GDM1 (cell line): ENCODE results near the gene KIF26B.

Source experiments
- DNase-seq: peaks from one replicate; lab custom pipeline; 2025; lab: John Stamatoyannopoulos, UW

KIF26B gene

DNA sequence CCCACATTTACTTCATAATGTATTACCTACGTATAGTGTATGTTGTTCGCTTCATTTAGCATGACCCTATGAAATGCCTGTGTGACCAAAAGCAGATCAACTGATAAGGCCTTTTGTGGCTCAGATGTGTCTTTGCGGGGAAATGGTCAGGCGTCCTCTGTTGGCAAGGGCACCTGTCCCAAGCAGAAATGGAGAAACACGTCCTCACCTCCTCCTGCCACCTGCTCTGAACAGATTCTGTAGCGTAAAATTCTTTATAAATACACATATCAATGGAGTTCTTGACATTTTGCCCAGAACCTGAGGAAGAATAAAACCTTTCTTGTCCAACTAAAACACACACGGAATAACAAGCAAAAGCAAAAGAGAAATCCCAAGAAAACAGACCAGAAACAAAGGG lies 417.9 kb downstream of the KIF26B start:
- DNase-seq = no peak

DNA sequence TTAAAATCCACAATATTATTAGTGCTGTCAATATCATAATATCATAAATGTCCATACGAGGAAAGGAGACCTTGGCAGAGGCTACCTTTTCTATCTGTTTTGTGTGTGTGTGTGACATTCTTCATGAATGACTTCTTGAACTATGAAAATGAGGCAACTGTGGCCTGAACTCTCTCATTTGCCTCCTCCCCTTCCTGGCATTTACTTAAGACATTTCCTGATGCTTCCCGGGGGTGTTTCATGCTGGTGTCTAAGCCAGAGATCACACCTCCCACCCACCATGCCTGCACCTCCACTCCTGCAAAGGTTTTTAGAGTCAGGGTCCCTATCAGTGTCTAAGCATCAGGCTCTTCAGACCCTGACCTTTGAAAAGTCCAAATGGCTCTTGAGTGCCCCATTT lies 420.9 kb downstream of the KIF26B start:
- DNase-seq = no peak

DNA sequence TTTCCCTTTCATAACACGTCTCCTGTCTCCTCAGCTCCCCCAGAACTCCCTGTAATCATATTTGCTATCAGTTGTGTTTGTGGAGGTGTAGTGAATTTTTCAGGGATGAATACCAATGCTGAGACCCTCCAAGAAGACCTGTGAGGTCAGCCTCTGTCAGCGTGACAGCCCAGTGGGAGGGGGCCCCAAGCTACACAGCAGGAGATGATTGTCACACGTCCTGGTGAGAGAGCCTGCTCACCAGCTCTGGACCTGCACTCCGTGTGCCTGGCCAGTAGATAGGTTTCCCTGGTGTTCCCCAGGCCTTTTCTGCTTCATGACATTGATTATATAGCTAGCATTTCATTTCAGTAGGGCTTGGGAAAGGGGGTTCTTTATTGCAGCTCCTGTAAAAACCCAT lies 421.5 kb downstream of the KIF26B start:
- no peak for DNase-seq

DNA sequence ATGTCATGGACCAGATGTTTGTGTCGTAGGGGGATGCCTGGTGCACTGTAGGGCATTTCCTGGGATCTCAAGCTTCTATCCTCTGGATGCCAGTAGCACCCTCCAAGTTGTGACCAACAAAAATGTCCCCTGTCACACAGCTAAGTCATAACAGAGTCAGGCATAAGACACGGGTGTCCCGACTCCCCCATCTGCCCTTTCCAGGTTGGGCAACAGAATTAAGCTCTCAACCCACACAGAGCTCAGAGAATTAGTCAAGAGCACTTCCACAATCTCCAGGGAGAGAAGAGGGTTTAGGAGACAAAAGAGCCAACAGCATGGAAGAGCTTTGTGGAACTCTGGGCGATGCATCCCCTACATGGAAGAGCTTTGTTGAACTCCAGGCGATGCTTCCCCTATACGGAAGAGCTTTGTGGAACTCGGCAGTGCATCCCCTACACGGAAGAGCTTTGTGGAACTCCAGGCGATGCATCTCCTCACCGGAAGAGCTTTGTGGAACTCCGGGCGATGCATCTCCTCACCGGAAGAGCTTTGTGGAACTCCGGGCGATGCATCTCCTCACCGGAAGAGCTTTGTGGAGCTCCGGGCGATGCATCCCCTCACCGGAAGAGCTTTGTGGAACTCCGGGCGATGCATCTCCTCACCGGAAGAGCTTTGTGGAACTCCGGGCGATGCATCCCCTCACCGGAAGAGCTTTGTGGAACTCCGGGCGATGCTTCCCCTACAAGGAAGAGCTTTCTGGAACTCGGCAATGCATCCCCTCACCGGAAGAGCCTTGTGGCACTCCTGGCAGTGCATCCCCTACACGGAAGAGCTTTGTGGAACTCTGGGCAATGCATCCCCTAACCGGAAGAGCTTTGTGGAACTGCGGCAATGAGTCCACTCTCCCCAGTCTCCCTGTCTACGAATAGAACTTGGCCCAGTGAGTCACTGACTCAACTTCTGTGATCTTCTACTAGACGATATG lies 422.7 kb downstream of the KIF26B start:
- DNase-seq = no peak

DNA sequence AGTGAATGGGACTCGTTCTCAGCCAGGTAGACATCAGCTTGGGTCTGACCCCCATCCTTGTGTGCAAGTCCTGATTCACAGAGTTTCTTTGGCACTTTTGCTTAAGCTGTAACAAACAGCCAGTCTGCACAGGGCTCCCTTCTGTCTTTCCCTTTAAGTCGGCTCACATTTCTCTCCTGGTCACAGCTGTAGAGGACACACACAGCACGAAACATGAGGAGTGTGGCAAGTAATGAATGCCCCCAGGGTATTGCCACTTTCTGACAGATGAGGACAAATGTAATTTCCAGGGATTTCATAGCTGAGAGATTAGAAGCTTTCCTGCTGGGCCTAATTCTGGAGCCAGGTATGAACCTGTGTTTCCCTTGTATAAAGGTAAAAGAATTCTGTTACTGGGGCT lies 423.5 kb downstream of the KIF26B start:
- no peak for DNase-seq

DNA sequence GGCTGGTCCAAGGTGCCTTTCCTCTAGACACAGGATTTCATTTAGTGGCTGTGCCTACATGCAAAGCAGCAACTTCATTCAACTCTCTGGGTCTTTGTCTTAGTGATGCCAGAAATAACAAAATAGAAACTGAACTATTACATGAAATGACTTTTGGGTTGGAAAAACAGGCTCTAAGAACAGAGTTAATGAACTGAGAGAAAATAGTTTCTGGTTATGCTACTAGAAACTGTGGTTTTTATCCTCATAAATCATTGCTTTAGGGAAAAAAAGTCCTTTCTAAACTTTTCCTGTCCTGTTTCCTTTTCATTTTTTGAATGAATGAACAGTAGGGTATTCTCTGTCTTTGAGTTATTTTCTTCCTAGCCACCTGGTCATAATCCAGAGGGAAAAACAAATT lies 424.0 kb downstream of the KIF26B start:
- DNase-seq = no peak

DNA sequence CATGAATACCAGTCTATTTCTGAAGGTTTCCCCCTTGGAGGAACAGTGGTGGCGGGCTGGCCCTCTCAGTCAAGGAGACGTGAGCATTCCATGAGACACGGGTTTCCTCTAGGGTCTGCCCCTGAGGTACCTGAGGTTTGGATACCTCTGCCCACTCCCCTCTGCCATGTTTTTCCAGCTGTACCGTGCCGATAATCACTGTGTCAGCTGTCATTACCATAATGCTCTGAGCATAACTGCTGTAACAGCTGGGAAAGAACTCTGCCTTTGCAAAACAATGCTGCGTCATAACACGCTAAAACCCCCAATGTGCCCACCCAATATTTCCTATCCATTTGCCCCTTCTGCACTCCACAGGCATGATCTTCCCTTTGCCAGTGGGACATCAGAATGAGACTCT lies 425.1 kb downstream of the KIF26B start:
- no peak for DNase-seq

DNA sequence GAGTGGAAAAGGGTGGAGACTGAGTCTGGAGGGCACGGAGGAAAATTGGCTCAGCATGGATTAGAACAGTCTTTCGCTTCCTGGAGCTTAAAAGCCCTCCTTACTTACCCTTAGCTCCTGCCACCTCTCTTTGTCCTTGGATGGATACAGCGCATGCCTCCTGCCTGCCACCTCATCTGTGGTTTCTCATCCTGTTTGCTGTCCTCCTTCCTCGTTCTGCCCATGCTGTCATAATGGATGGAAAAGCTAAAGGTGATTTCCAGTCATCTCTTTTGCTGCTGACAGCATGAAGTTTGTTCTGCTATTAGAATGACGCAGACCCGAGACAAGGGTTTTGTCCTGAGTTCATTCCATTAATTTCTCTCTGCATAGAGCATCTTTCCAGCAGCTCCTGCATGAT lies 425.9 kb downstream of the KIF26B start:
- DNase-seq = no peak

DNA sequence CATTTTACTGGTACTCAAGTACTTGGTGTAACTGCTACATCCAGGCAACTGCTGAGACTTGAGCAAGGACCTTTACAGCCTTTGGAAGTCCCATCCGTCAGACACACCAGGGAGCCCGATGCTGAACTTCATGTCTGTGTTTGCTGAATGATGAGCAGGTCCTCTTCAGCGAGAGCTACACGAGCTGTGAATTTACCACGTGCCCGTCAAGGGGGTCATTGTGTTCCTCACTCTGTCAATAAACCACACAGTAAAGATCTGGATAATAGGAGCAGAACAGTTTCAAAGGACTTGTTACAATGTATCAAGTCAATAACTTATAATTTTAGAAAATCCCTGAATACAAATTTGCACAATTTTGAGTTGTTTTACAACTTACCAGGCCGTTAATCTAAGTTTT lies 427.2 kb downstream of the KIF26B start:
- DNase-seq = no peak

DNA sequence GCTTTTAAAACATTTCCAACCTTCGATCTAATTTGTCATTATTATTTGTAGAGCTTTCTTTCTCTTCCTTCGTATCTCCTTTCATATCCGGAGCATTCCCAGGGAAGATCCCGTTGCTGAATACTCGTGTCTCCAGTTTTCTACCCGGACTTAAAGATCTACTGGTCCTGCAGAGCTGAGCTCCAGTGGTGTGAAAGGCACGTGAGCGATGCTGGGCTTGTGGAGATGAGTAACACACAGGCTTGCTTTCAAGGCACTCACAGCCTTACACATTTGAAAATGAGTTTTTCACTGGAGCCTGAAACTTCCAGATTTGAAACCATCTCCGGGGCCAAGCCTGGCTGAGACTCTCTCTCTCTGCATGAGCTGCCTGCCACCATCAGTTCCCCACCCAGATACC lies 428.3 kb downstream of the KIF26B start:
- no peak for DNase-seq

DNA sequence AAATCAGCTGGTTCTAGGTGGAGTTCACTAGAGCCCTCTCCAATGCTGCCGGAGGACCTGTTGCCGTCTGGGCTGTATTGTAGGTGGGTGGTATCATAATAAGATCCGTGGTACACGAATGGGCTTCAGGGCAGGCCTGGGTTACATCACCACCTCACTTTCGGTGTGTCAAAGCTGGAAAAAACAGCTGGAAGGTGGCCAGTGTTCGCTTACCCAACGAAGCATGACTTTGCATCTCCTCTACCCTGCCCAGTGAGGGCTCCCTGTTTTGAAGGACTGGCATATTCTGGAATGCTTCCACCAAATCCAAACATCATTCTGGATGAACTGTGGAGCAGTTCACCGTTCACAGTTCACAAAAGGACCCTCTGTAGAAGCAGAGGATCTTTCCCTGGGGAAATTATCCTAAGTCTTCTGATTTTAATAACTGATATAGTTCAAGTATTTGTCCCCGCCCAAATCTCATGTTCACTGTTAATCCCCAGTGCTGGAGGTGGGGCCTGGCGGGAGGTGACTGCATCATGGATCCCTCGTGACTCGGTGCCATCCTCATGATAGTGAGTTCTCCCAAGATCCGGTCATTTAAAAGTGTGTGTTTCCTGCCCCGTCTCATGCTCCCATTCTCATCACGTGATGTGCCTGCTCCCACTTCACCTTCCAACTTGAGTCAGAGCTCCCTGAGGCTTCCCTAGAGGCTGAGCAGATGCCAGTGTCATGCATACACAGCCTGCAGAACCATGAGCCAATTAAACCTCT lies 429.0 kb downstream of the KIF26B start:
- no peak for DNase-seq

DNA sequence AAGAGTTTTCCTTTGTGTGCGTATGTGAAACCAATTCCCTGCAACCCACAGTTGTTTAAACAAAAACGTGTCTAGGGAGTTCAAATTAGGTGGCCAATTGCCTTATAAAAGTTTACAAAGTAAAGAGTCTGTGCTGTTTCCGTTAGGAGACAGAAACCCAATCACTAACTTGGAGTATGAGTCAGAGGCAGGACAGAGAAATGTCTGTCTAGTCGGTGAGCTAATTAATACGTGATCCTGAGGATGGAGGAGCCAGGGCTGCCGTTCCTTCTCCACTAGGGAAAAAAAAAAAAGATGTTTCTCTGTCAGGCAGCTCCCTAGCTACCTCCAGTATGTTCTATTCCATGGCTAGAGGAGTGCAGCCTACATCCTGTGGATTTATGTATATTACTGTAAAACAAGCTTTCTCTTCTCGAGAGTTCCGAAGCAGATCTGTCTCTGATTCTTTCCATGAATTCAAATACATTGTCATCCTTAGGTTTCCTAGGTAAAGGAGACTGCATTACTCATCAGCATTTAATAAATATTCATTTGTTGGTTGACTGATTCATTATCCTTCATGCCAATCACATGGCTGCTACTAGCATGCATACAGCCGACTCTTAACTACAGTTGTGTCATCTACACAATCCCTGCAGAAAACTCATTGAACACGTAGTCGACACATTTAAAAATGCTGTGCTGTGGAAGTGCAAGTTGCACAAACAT lies 430.6 kb downstream of the KIF26B start:
- no peak for DNase-seq

DNA sequence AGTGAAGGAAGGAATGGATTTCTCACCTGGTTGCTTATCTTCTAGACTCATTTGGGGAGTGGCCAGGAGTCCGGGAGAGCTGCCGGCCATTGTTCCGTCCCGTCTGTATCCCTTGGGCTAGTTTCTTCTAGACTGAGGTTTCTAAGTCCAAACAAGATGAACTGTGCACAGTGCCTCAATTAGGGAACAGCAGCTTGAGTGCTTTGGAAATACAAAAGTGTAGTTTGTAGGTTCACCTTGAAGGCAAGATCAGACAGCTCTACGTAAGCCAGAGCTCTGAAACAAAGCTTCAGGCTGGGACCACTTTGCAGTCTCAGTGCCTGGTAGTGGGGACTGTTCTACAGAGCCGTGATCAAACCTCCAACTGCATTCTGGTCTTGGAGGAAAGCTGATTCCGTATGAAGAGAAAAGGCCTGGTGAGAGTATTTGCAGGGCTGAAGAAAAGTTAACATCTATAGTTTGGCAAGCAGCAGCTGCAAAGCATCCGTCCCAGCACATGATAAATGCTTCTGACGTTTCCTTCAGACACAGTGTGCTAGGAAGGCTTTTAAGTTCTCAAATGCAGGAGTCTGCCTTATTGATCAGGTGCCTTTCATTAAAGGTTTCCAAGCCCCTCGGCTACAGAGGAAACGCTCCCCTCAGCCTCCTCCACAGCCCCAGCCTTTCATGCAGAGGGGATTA lies 432.8 kb downstream of the KIF26B start:
- DNase-seq = no peak

DNA sequence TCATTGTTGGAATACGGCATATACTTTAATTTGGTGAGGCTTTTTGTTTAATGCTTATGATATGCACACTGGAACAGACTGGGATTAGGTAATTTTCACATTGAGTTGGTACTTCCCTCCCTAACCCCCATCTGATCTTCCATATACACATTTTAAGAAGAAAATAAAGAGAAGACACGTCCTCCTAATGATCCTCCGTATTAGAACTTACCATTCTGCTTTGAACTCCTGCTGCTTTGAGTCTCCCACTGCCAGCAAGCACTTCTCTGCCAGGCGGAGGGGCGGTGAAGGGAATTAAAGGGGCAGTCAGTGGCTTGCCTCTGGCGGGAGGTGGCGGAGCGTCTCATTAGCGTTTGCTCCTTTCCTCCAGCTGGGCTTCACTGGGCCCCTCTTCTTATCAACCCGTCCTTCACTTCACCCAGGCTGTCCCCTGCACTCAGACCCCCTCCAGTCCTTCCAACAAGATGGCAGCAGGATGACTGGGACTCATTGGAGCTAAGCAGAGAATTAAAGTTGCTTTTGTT lies 433.4 kb downstream of the KIF26B start:
- DNase-seq = no peak

DNA sequence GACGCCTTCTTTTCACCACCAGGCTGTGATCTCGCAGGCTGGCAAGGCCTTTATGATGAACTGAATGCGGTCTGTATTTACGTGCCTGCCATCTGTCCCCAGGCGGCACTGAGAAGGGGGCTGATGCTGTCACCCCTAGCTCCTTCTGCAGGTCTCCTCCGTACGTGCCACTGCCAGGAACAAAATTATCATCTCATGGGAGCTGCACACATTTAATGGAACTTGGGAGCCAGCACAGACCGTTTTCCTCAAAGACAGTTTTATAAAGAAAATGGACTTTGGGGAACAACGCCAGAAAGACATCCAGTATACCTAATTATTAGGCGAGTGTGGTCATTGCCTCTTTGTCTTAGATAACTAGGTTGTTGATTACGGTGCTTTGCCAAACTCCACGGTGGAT lies 434.5 kb downstream of the KIF26B start:
- DNase-seq = no peak

DNA sequence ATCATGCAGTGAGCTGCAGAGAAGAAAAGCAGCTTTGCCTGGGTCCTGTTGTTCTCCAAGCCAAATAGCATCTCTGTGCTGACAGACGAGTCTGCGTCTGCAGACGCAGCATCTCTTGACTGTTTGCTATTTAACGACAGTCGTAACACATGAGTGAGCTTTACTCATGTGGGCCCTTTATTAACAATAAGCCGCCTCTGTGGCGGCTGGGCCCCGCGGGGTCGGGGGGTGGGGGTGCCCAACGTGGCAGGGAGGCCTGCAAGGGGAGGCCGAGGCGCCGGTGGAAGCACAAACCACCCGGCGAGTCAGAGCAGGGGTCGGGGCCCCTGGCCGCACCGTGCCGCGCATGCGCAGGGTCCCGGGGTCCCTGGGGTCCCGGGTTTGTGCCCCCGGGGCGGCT lies 435.1 kb downstream of the KIF26B start:
- no peak for DNase-seq

DNA sequence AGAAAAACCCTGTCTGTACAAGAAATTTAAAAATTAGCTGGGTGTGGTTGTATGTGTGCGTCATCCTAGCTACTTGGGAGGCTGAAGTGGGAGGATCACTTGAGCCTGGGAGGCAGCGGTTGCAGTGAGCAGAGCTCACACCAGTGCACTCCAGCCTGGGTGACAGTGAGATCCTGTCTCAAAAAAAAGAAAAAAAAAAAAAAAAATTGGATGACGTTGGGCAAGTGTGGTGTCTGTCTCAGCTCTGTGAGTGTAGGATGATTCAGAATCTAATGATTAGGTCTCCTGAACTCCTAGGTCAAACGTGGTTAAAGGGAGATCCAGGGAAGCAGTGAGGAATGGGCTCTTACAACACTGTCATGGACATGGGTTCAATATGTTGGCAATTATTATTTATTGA lies 435.9 kb downstream of the KIF26B start:
- DNase-seq = no peak

DNA sequence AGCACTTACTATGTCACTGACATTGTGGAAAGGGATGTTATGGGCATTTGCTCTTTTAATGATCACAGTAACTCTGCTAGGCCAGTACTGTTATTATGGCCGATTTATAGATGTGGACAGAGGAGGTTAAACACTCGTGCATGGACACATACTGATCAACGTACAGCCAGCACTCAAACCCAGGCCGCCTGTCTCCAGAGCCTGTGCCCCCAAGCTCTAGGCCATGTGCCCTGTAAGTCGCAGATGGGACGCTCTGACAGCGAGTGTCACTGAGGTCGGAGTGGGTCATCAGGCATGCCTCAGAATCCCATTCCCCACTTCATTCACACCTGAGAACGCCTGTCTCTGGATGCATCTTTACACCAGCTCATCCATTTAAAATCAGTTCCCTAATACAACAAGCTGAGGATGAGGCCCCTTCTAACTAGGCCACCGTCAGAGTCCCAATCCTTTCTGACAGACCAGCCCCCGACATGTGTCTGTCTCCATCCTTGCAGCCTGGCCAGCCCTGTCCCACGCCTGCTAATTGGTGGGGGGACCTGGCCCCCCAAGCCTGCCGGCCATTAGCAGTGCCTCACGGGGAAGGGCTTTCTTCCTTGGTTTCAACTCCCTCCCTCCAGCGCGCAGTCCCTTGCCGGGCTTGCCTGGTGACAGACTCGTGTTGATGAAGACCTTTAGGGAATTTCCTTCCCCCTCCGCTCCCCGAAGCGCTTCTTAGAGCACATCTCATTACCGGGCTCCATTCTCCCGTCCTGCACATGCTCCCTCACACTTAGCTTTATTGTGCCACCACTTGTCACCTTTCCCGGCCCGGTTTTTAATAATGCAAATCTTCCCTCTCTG lies 436.8 kb downstream of the KIF26B start:
- DNase-seq = no peak

DNA sequence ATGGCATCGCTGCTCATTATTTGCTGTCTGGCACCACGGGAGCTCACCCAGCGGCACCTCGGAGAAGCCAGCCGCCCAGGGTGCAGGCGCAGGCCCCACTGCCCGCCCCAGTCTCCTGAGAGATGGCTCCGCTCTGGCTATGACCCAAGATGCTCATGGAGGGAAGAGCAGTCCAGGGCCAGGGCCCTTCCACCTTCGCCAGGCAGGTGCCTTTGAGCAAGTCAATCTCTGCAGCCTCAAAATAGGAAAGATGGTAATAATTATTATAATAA lies 437.3 kb downstream of the KIF26B start:
- no peak for DNase-seq

DNA sequence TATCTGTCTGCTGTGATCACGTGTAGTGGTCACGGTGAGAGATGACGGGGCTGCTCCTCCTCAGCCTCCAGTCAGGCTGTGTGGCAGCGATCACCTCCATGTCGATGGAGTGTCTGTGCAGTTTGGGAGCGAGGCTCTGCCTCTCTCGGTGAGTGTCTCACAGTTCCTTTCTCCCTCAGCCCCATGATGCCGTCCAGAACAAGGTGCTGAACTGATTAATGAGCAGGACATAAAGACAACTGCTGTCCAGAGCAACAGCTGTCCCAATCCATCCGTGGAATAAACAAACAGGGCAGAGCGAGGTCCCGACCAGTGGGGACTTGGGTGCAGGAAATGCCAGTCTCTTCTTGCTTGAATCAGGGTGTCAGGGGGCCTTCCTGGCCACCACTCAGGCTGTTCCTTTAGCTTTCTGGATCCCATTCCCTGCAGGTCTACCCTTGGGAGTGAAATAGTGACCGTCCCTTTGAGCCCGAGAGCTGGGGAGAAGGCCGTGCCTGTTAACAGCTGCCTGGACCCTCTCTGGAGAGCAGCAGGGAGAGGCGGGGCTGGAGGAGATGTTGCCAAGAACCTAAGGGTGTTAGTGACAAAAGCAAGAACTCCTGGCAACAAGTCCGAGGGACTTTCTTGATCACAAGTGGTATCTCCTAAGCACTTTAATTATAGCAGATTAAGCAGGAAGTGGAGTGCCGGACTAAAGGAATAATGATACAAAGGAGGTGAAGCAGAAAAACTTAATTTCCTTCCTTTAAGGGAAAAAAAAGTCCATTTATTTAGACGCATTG lies 443.9 kb downstream of the KIF26B start:
- DNase-seq = no peak
